GM04504 (cell line): Measurements from ENCODE around the gene CAP1.
"Not testable (repeated sequence)": the region's sequence is repeated elsewhere in the genome, so short reads cannot be mapped to it uniquely, and the experiment has no call there.

Experiments used
- DNase-seq: peaks from one replicate; pipeline ENCODE4 v3.0.0-alpha.2; 2012; ENCODE audit warnings: low read depth

Gene CAP1, protein sequence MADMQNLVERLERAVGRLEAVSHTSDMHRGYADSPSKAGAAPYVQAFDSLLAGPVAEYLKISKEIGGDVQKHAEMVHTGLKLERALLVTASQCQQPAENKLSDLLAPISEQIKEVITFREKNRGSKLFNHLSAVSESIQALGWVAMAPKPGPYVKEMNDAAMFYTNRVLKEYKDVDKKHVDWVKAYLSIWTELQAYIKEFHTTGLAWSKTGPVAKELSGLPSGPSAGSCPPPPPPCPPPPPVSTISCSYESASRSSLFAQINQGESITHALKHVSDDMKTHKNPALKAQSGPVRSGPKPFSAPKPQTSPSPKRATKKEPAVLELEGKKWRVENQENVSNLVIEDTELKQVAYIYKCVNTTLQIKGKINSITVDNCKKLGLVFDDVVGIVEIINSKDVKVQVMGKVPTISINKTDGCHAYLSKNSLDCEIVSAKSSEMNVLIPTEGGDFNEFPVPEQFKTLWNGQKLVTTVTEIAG

GRCh38 chr1:40040511-40041465, at the start of gene CAP1:
Gene CAP1, plus strand, starts transcription at chr1:40040729. Its CDS starts 18,618 bp downstream, at chr1:40059347.
- peak; percentile 98 for DNase-seq

GRCh38 chr1:39992234-39992633, 48.3 kb upstream of the CAP1 start:
- DNase-seq: no peak

- DNase-seq: no peak
Observed at GRCh38 chr1:39992888-39993287, 47.6 kb upstream of the CAP1 start.

GRCh38 chr1:39995973-39996393, 44.5 kb upstream of the CAP1 start:
- DNase-seq: no peak

GRCh38 chr1:39996396-39997004, 44.0 kb upstream of the CAP1 start:
- no peak for DNase-seq

- DNase-seq: no peak
Observed at GRCh38 chr1:40001456-40001855, 39.1 kb upstream of the CAP1 start.

DNA sequence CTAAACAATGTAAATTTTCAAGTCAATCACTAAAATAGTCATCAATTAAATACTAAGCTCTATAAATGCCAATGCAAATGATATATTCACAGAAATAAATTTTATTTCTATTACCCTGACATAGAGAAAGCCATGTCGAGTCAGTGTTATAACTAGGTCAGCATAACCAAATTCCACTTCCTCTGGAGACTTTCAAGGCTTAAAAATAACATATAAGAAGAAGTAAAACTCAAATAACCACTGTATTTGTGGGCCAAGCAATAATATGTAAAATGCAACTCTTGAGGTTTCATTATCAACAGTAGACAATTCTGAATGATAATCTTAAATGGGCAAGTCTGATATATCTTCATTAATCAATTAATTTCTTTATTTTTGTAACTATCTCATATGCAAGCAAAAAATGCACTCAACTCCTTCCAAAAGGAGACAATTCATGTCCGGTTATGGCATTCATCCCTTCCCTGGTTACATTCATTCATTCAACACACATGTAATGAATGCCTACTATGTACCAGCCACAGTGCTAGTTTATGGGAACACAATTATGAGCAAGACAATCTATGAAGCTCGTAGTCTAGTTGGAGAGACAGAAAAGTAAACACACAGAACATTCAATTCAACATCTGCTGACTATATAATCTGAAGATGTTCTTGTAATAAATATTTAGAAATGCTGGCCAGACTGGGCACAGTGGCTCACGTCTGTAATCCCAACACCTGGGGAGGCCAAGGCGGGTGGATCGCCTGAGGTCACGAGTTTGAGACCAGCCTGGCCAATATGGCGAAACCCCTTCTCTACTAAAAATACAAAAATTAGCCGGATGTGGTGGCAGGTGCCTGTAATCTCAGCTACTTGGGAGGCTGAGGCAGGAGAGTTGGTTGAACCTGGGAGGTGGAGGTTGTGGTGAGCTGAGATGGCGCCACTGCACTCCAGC, 37.1 kb upstream of the CAP1 start:
- DNase-seq: no peak

DNA sequence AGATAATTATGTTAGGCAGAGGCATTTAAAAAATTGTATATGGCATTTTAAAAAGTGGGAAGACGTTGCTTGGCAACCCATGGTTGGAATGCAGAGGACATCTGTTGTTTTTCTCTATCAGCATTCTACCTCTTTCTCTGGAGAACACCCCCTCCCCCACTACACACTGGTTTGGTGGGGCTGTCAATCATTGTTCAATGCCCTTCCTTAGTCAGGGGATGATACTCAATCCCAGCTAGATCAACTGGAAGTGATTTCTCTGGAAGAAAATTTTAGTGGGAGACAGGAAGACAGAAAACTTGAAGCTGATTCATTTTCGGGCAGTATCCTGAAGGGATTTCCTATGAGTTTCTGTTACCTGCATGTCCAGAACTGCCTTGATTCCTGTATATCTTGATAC, 35.7 kb upstream of the CAP1 start:
- DNase-seq: no peak

GRCh38 chr1:40007481-40008034, 33.0 kb upstream of the CAP1 start:
- DNase-seq: not testable (repeated sequence)

GRCh38 chr1:40011198-40011597, 29.3 kb upstream of the CAP1 start:
- DNase-seq: no peak

GRCh38 chr1:40014253-40014706, 26.2 kb upstream of the CAP1 start:
- DNase-seq: no peak

- DNase-seq: peak; percentile 48
Observed at GRCh38 chr1:40014812-40015594, 25.5 kb upstream of the CAP1 start.

DNA sequence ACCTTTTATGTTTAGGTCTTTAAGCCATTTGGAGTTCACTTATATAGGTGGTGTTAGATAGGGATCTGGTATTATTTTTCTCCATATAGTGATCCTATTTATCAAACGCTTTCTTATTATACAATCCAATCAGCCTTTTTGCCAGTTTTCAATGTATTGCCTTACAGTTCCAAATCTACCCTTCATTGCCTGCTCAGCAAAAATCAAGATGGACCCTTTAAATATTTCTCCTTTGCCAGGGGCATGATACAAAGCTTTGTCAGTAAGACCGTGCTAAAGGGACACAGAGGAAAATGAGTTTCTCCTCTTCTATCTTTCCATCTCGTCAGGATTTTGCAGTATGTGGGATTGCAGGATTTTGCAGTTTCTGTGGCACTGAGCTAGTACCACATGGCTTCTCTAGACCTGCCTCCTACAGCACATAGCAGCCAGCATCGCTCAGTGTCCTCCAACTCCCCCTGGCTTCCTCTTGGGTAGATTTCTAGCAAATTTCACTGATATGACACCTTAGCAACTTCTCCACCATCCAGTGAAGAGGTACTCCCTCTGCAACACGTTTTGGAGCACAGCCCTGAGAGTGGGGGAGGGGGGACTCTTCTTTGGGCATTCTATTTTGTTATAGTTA, 22.5 kb upstream of the CAP1 start:
- DNase-seq: no peak

DNA sequence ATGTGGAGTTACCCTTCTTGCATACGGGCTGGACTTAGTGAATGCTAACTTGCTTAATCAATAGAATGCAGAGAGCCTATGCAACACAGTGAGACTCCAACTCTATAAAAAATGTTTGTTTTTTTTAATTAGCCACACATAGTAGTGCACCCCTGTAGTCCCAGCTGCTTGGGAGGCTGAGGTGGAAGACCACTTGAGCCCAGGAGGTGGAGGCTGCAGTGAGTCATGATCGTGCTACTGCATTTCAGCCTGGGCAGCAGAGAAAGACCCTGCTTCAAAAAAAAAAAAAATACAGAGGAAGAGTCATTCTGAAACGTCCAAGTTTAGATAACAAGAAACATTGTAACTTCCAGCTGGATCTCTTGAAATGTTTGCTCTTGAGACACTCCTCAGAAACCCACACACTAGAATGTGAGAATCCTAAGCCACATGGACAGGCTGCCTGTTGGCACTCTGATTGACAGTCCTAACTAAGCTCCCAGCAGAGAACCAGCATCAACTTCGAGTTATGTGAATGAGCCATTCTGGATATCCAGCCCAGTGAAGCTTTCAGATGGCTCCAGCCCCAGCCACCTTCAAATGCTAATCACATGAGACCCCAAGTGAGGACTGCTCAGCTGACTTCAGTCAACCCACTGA, 20.0 kb upstream of the CAP1 start:
- no peak for DNase-seq

DNA sequence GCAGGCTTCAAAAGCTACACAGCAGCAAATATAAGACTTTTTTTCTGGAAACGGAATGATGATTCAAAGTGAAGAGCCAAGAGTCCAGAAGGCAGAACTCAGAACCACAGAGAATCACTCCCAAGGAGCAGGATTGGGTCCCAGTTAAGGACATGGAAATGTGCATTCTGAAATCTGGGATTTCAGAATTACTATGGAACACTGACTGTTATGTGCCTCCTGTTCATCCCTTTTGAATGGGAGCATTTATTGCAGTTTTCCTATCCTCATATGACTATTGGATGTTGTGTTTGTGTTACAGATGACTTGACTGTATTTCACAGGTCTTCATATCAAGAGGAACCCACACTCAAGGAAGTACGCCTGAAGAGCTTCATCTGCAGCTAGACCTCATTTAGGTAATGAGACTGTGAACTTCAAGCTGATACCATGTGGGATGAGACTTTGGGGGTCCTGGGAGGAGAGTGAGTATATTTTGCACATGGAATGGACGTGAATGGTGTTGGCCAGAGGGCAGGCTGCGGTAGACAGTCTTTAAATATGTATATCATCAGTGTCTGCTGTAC, 17.1 kb upstream of the CAP1 start:
- DNase-seq: no peak

DNA sequence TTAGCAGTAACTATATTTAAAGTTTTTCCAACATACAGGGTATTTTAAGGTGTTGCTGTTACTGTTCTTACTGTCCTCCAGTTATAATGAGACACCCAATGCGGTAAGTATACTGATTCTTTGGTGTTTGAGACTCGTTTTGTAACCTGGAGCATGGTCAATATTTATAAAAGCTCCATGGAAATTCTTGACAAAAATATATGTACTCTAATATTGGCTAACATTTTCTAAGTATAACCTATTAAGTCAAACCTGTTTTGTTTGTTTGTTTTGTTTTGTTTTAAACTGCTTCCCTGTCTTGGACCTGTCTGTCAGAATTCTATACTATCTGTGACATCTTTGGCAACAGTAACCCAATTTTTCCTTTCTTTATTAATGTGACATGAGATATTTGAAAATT, 15.9 kb upstream of the CAP1 start:
- DNase-seq: no peak

GRCh38 chr1:40027647-40028046, 12.9 kb upstream of the CAP1 start:
- no peak for DNase-seq

DNA sequence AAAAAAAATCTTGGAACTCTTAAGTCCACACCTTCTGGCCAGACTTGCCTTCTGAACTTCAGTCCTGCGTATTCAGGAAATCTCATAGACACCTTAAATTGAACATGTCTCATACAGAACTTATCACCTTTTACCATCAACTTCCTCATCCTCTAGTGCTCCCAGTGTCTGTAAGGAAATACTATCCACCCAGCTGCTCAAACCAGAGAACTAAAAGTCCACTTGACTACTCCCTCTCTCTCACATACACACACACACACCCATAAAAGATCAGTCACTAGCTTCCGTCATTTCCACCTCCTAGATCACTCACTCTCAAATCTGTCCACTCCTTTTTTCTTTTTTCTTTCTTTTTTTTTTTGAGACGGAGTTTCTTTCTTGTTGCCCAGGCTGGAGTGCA, 10.9 kb upstream of the CAP1 start:
- DNase-seq: no peak
